Right renal pelvis (tissue), 4 donors: ENCODE data around the gene FH. TPM values are rescaled to one million over a fixed set of nuclear protein-coding genes. Genes with fewer than 3 reads are reported as not detected.

ENCODE experiments used
- DNase-seq, 4 donors: peaks; one replicate each; pipeline ENCODE4 v3.0.0-alpha.2; 2013; ENCODE audit warnings: low read depth in 4 of 4, low spot score in 3 of 4, missing footprints in 1 of 4
- polyA plus RNA-seq, 4 donors: library from polyadenylated mRNA; unstranded; fragments of 120-200 nt; gene quantifications; one replicate each; pipeline ENCODE4 v1.2.1, GENCODE V29; 2013; ENCODE audit not compliant: insufficient read length in 4 of 4

FH gene
- 100 to 1,000 TPM in 3 of 4 donors, 10 to 100 TPM in 1; 97.9 to 114 (median 109) TPM for polyA plus RNA-seq

DNA sequence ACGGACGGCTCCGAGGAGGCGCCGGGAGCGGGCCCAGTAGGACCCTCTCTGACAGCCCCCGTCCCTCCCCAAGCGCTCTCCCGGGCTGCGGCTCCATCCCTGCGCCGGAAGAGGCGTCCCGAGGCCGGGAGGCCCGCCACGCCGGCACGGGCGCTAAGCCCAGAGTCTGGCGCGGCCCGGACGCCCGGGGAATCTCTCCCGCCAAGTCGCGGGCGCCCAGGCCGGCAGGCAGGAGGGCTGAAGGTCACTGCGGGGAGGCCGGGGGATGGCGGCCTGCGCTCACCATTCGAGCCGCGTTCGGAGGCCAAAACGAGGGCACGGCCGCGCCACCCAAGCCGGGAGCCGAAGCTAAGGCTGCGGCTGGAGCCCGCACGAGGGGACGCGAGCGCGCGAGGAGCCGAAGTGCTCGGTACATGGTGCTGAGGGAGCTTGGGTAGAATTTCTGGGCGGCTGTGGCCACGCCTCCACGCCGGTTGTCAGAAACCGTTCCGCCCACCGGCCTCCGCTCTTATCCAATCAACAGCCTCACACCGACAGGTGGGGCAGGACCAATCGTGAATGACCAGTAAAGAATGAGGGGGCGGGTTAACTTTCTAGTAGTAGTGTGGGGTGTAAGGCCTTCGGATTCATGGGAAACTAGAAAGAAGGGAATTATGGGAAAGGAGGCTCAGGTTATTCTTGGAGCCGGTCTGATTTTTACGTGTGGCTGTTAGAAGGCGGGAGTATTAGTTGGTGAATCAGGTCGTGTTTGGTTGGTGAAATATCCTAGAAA lies at the start of gene FH:
Gene FH (minus strand): TSS at position 448 of the 772 bp plus-strand sequence. CDS start 33 bp downstream, at position 415.
- peak; percentile 93 to 96 (median 94) for DNase-seq

DNA sequence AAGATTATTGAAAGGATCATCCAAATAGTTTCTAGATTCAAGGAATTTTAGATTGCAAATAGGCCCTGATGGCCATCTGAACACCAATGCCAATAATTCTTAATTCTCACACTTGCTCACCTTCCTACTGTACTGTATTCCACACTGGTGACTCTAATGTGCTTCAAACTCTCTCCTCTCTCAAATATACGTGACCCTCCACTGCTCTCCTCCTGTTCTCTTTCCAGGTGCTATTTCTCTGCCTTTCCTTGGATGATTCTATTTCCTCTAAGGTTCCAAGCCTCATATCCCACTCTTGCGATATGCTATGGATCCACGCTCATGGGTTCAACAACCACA lies 41.3 kb upstream of the FH start:
- no peak for DNase-seq

DNA sequence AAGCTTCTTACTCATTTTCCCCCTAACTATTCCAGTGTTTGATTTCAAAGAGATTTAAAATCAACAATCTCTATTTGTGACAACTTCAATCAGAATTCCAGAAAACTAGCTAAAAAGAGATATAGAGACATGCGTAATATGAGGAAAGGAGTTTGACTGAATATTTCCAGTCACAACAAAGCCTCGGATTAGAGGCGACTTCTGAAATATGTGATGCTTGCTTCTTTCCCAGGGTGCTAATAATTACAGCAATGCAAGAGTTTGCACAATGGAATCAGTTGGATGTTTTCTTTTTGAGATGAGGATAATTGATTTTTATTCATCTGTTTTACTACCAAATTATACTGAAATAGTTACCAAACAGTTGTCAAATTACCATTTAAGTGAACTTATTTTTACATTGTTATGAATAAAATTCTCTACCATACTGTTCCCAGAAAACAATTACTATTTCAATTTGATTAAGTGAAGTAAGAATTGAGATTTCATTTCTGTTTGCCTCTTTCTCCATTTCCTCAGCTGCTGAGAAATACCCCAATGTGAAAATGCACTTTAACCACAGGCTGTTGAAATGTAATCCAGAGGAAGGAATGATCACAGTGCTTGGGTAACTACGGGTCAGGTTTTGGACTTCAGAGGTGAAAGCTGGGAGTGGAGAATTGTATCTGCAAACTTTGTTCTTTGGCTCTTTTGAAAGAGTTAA lies 40.7 kb upstream of the FH start:
- DNase-seq = no peak

DNA sequence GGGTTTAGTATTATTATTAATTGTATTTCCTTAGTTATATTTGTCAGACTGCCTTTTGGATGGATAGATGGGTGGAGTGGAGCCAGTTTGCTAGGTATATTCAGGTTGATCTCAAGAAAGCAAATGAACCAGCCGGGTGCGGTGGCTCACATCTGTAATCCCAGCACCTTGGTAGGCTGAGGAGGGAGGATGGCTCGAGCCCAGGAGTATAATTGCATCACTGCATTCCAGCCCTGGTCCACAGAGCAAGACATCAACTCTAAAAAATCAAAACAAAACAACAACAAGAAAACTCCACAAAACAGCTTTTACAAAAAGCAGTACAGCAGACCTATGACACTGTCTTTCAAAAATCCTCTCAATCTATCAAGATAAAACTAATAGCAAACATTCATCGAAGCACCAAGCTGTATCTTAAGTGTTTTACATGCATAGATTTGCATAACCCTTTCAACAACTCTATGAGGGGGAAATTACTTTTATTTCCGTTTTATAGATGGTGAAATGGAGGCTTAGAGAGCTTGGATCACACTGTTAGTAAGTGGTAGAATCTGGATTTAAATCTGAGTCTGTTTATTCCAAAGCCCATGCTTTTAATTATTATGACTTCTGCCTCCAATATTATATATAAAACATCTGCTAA lies 38.1 kb upstream of the FH start:
- DNase-seq = no peak

DNA sequence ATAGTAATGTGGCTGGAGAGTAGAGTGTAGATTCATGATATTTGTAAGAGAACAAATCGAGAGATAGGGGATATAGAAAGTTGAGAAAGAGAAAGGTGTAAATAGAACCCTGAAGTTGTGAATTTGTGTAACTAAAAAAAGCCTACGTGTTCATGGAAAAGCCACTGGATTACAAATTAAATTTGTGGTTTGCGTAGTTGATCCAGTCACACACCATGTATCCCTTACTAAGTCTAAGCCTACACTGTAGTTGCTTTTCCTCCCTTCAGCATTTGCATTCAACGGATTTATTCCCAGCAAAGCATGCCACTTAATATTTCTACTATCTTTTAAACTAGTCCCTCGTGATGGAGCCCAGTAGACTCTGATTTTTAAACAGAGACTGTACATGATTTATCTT lies 37.5 kb upstream of the FH start:
- no peak for DNase-seq

DNA sequence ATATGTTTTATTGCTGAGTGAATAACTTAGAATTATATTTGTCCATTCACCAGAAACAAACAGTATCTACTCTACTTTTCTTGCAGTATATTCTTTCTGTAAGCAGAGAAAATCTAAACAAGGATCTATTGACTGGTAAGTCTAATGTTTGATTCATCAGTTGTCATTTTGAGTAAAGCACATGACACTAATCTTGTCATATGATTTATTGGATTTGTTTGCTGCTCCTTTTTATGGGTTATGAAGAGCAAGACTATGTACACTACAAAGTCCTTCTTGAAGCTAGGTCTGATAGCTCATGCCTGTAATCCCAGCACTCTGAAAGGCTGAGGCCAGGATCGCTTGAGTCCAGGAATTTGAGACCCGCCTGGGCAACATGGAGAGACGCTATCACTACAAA lies 36.0 kb upstream of the FH start:
- no peak for DNase-seq

DNA sequence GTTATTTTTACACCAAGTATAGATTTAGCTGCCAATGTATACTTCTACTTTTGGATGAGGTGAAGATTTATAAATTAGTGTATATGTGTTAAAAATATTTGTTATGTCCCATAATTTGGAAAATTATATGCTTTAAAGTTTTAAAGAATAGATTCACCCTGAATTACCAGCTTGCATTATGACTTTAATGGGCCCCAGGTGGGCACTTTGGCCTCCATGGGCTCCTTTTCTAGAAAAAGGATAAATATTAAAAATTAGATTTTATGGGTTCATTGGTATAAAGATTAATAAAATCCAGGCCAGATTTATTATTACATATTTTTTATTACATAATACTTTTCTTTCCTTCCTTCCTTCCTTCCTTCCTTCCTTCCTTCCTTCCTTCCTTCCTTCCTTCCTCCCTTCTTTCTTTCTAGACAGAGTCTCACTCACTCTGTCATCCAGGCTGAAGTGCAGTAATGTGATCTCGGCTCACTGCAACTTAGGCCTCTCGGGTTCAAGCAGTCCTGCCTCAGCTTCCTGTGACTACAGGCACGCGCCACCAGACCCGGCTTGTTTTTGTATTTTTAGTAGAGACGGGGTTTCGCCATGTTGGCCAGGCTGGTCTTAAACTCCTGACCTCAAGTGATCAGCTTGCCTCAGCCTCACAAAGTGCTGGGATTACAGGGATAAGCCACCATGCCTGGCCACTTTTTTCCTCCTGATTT lies 34.5 kb upstream of the FH start:
- DNase-seq = no peak

DNA sequence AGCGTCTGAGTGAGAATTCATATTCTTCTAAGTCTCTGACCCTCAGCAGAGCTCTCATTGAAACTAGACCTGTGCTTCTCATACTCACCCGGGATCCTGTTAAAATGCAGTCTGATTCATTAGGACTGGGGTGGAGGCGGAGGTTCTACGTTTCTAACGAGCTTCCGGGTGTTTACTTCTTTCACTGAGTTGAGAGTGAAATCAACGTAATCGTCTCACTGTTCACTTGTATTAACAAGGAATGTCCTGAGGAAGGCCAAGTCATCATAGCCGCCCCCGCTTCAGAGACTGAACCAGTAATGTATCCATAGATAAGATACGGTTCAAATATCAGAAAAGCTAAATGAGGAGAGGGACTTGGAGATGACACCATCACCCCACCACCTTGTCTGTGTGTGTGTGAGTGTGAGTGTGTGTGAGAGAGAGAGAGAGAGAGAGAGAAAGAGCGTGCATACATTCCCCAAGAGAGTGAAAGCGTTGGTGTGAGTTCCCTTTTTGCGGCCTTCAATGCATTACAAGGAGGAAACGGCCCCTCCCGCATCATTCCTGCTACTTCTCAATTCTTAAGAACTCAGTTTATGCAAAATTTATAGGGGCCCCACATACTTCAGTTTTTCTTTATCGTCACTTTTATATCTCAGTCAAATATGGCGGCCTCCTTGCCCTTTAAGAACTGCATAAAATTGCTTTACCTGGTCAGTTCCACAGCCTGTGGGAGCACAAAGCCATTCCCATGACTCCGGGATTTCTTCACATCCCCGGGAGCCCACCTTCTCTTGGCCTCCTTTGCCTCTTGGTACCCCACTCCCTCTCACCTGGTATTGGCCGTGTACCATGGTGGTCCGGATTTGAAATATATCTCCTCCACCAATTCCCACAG lies 32.4 kb upstream of the FH start:
- no peak for DNase-seq

DNA sequence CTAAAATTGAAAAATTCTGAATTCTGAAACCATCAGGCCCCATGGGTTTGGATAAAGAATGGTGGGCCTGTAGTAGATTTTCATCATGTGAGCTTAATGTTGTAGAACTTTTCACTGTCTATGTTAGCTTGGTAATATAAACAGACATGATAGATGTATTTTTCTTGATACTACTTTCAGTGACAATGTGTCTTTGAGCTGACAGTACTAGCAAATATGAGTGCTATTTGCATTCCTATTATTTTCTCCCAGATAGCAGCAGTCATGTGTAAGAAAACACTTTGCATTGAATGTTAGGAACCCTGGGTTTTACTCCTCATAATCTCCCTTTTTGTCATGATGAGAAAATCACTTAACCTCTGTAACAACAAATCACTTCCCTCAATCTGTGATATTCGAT lies 30.8 kb upstream of the FH start:
- no peak for DNase-seq

DNA sequence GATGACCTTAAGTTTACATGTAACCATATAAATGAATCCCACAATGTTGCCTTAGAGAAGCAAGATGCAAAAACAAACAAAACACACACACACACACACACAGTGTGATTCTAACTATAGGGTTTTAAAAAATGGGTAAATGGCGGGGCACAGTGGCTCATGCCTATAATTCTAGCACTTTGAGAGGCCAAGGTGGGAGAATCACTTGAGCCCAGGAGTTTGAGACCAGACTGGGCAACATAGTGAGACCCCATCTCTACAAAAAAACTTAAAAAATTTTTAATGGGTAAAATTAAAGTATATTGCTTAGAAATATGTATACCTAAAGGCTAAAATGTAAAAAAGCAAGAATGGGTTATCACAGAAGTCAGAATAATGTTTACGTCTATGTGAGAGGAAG lies 28.5 kb upstream of the FH start:
- no peak for DNase-seq

DNA sequence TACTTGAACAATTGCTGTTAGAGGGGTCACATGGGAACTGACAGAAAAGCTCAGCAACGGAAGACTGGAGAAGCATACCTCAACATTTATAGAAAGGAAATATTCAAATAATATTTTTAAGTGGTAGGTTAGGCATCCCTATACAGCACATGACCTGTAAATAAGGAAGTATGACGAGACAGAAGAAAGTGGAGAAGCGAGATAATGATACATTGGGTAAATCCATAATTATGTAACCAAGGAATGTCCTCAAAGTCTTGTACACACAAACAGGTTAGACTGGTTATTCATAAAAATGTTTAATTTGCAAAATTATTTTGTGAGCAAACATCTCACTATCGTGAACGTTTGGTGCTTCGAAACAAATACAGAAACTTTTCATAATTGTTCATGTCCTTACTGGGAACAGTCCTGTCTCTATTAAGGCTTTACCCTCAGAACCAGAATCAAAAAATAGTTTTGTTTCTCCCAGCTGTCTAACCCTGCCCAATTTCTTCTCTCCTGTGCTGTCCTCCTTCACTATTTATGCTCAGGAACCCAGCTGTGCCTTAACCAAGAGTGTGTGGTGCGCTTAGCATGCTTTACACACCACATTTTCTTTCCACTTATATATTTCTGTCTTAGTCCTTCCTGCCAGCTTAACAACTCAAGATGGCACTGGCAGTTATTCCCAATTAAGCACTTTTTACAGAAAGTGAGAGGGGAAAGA lies 22.8 kb upstream of the FH start:
- no peak for DNase-seq

DNA sequence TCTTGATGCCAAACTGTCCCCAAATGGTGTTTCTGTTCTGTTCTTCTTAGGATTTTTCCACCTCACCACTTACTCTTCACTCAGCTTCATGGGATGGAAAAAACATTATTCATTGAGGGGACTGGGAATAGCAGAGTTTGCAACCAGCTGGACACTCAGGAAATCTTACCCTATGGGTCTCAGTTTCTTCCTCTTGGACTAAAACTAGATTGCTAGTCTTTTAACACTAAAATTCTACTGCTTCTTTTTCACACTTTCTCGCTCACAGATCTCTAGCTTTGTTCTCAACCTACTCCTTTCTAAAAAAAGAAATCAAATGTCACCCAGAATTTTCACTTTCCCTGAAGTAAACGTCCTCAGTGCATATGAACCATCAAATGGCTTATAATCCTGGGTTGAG lies 17.4 kb upstream of the FH start:
- no peak for DNase-seq

DNA sequence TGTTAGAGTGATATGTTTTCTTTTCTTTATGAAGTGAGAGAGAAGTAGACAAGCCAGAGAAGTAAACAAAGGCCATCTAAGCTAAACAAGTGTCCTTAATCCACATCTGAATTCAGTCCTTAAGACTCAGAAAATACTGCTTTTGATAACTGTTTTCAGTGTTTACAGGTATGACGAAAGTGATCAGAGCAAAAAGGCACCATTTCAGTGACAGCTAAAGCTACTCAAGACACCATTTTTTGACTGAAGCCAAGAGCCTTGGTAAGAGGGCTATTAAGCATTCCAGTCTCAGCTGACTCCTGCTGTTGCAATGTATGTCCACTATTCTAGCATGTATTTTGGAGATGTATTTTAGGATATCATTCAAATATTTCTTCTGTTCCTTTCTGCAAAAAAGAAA lies 16.7 kb upstream of the FH start:
- DNase-seq = no peak

DNA sequence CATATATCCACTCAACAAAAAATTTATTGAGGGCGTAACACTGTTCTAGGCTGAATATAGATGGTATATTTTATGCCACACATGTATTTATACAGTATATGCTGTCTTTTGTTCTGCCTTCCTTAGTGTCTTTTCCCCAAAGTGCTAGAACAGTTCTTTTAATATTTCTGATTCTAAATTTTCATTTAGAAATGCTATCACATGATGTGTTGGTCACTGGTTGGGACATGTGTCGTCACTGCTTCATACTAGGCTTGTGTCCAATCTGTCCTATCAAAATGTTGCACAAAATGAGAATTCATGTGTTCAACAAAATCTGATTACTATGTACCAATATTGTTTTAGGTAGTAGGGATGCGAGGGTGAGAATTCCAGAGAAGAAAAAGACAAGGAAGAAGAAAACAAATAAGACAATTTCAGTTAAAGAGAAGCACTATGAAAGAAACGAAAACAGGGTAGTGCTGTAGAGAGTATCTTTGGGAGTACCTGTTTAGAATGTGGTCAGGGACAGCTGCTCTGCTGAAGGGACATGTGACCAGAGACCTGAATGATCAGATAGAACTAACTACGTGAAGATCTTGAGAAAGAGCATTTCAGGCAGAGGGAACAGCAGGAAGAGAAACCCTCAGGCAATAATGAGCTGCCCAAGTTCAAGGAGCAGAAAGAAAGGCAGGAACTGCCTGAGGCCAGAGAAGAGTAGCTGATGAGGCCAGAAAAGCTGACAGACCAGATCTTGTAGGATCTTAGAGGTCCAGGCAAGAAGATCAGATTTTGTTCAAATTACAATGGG lies 14.0 kb upstream of the FH start:
- no peak for DNase-seq

DNA sequence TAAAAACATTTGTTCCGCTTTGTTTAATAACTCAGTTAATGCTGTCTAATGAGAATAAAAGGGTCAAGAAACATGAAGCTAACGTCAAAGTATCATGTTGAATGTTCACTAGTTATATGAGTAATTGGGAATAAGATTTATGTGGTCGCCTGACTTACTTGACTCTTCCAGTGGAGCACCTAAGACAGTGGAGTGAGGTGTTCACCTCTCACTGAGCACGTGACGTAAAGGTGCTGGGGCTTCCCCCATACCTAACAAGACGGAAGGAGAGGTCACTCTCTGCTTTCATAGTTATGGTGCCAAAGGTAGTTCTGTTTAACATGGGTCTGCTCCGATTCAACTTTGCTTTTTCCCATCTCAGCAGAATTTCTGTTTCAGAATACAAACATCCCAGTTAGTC lies 13.3 kb upstream of the FH start:
- DNase-seq = no peak

DNA sequence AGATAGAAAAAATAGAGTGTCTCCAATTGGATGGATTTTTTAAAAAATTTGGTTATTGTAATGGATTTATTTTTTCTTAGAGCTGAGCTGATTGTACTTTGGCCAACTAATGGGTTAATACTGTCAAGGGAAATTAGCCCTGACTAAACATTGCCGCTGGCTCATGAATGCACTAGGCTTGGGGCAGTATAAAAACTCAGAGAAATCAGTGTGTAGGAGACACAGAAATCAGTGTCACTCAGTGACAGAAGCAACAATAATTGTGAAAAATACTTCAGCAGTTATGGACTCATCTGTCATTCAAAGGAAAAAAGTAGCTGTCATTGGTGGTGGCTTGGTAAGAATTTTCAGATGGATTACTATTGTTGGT lies 12.6 kb upstream of the FH start, which contains the start of gene KMO:
Gene KMO (plus strand): TSS at position 217 of the 370 bp plus-strand sequence. CDS start 67 bp downstream, at position 284.
- no peak for DNase-seq

DNA sequence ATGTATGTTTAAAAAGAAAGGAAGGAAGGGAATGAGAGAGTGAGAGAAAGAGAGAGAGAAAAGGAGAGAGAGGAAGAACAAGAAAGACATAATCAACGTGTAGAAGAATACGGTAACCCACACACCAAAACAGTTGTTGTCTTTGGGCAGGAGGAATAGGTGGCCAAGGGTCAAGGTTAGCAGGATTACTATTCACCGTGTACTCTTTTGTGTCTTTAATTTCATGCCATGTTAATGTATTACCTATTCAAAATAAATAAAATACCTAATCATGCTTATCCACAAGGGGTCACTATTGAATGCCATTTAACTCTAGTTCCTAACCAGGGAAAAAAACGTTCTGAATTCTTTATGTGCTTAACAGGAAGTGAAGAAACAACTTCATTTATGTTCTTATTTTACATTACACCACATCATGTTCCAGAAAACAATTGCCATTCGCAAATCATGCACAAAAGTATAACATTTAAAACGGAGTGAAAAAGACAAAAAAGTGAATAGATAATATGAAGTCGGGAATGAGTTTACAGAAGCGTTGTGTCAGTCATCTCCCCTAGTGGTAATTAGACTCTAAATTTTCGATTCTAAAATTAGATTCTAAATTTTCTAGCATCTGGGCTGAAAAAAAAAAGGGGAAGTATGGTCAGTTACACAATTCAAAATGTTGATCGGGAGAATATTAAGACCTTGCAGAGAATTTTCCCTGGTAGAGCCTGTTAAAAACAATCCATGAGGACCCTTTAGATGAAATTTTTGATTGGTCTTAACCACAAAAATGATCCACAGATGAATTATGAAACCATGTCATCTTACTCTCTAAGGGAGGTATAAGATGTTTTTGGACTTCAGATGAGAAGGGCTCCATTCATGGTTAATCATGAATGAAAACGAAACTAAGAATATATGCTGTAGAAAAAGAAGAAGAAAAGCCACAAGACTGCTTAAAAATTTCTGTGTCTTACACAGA lies 11.9 kb upstream of the FH start:
- DNase-seq = peak in 2 of 4 donors; percentile 60 to 68

DNA sequence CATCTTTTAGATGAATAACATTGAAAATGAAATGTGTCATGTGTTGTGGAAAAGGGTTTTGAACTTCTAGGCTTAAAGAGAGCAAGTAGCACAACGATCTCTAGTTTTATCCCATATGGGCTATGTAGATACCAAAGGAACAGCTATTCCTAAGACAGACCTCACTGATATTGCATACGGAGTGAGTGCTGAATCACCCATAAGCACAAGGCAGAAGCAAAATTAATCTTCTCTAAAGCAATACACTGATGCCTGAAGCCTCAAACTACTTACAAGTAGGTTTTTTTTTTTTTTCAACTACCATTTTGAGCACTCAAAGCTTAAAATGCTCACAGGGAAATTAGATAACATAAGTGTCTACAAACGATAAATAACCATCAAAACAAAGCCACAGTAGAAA lies 7.6 kb upstream of the FH start:
- DNase-seq = no peak
